Transverse colon (tissue), 3 donors: Measurements from ENCODE around the gene OR52W1.

Experiments used
- POLR2A ChIP-seq: fragments of 450-650 bp; IDR thresholded peaks from one replicate; pipeline ENCODE4 v1.6.1; 2016; ENCODE audit warnings: antibody characterized with exemption, mild to moderate bottlenecking, moderate library complexity
- POLR2AphosphoS5 ChIP-seq, 3 donors: sonication (generic); formaldehyde crosslinking; IDR thresholded peaks; one replicate each; pipeline ENCODE4 v1.6.1; 2016; ENCODE audit warnings: antibody characterized with exemption in 3 of 3

- TF ChIP-seq POLR2A (no peak), POLR2AphosphoS5 (IDR thresholded peaks at IDR 0.05) (no peak)
Measured at GRCh38 chr11:6170226-6170625, 28.8 kb upstream of the OR52W1 start, which contains the start of gene OR52B2.
